ENCODE measurements around the gene ATP11A. TPM values are rescaled to one million over a fixed set of nuclear protein-coding genes. Genes with fewer than 3 reads are reported as not detected.

Gene ATP11A
- total RNA-seq, 4 donors from 2014 or later: 32.1 to 83.6 (median 46.2) TPM

DNA sequence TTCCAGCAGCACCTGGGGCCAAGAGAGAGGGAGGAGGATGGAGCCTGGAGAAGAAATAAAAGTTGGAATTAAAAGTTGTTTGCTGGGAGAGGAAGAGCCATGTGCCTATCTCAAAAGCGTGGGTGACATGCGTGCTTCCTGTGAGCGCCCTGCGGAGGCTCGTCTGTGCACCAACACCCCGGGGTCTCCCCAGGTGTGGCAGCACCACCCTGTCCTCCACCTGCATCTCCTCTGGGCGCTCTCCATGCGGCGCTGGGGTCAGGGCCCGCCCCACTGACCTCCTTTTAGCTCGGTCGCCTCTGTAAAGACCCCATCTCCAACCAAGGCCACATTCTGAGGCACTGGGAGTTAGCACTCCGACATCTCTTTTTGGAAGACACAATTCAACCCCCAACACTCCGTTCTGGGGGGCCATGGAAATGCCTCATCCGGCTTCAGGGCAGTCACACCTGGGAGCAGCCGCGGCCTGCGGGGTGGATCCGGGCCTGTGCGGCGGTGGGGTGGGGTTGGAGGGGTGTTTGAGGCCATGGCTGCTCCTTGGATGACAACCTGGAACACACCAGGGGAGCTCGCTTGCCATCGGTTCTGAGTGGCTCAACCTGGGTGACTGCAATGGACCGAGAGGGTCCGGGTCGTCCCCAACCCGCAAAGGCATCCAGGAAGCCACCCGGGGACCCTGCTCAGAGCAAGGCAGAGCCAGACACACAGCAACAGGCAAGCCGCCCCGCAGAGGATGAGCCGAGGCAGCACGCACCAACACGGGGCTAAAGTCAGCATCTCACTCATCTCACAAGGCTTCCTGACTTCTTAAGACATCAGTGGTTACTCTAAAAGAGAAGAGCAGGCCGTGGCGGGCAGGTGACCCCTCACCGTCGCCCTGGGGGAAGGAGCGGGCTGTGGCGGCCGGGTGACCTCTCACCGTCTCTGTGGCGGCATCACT lies 199.8 kb downstream of the ATP11A start:
- H3K27ac ChIP-seq: no peak overlapping the region
- no peaks in the 10 kb centered on the region for H3K36me3 ChIP-seq
- TF ChIP-seq, protein P1, sequence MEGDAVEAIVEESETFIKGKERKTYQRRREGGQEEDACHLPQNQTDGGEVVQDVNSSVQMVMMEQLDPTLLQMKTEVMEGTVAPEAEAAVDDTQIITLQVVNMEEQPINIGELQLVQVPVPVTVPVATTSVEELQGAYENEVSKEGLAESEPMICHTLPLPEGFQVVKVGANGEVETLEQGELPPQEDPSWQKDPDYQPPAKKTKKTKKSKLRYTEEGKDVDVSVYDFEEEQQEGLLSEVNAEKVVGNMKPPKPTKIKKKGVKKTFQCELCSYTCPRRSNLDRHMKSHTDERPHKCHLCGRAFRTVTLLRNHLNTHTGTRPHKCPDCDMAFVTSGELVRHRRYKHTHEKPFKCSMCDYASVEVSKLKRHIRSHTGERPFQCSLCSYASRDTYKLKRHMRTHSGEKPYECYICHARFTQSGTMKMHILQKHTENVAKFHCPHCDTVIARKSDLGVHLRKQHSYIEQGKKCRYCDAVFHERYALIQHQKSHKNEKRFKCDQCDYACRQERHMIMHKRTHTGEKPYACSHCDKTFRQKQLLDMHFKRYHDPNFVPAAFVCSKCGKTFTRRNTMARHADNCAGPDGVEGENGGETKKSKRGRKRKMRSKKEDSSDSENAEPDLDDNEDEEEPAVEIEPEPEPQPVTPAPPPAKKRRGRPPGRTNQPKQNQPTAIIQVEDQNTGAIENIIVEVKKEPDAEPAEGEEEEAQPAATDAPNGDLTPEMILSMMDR (IDR thresholded peaks at IDR 0.05): no peak
- no peak for TF ChIP-seq POLR2A (IDR thresholded peaks at IDR 0.05)
- H3K4me3 ChIP-seq (replicated peaks in 1 of 3): no peak overlapping the region
- H3K9me3 ChIP-seq: no peaks in the 10 kb centered on the region
- no peak for DNase-seq
- WGBS, 2 donors: 86 to 89% methylated on average over 32 to 41 of the region's 42 CpGs
- intact Hi-C loops (cut with DNase I): no loop called here
- peaks cover 14 to 30% of the 10 kb centered on the region in 2 donors for H3K4me1 ChIP-seq
- no peaks in the 10 kb centered on the region for H3K27me3 ChIP-seq

DNA sequence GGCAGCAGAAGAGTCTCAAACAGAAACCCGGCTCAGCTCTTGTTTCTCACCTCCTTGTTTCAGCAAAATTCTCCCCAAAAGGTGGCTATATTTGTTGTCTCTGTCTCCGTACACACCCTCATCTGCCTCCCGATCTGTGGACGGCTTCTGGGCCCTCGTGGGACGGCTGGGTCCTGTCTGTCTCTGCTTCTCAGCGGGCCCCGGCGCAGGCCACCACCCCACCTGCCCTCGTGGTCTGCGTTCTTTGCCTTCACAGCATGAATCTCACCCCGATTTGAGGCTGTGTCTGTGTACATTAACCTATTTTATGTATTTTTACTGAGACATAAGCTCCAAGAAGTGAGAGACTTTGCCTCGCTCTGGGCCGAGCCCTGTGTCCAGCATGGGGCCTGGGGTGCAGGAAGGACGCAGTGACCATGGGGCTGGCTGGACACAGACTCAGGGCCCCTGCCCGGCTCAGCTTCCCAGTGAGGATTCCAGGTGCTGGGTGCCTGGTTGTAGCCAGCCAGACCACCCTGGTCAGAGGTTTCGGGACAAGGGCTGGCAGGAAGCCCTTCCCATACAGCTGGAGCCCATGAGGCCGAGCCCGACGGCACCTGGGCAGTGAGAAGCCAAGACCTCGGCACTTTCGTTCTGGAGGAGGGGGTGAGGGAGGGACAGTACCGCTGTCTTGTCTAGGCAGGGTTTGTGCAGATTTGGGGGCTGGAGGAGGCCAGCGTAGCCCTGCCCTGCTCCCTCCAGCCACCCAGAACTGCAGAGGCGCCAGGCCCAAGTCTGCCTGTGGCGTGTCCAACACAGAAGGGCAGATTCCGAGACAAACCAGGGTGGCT lies 200.7 kb downstream of the ATP11A start:
- peaks cover 21 to 37% of the 10 kb centered on the region in 2 donors for H3K4me1 ChIP-seq
- no peaks in the 10 kb centered on the region for H3K36me3 ChIP-seq
- intact Hi-C loops (cut with DNase I): no loop called here
- no peak overlapping the region for H3K27ac ChIP-seq
- no peak for DNase-seq
- H3K27me3 ChIP-seq: no peaks in the 10 kb centered on the region
- whole genome bisulfite sequencing, 2 donors: 93% methylated on average over 20 to 21 of the region's 27 CpGs
- no peaks in the 10 kb centered on the region for H3K9me3 ChIP-seq
- no peak for TF ChIP-seq POLR2A (IDR thresholded peaks at IDR 0.05)
- no peak overlapping the region for H3K4me3 ChIP-seq (replicated peaks in 1 of 3)

DNA sequence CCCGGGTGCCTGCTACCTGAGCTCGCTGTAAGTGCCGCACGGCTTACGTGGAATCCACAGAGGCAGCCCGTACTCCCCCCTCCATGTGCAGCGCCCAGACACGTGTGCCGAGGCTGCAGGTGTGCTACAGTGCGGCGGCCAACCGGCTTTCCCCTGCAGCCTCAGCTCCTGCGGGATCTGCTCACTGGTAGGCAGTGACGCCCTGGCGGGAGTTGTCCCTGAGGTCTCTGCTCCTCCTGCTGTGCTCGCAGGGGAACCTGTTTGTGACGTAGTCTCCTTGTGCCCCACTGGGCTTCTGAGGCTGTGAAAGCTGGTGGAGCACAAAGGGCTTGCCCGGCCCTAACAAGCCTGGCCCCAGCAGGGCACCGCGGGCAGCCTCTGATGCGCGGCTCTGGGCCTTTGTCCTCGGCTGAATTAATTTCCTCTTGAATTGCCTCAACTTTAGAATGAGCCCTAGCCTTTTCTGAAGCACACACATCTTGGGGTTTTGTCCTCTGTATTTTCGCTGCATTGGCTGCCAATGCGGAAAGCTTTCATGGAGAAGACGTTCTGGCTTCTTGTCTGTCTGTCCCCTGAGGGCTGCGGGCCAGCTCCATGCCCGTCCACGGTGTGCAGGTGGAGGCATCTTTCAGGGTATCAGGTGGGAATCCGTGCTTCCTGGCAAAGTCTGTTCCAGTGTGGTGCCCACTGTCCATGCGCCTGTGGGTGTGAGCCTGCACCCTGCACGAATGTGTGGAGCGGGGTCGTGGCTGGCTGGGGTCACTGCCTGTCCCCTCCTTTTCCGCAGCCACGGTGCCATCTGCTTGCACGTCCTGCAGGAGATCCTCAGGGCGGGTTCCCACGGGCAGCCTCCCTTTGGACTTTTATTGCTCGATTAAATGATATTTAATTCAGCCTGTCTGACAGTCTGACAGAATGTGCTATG lies 201.9 kb downstream of the ATP11A start:
- H3K27ac ChIP-seq: no peak overlapping the region
- DNase-seq: no peak
- H3K4me1 ChIP-seq: peaks cover 20 to 30% of the 10 kb centered on the region in 2 donors
- H3K36me3 ChIP-seq: no peaks in the 10 kb centered on the region
- TF ChIP-seq, protein P1 (IDR thresholded peaks at IDR 0.05): no peak
- no peak for TF ChIP-seq POLR2A (IDR thresholded peaks at IDR 0.05)
- intact Hi-C loops (cut with DNase I): no loop called here
- no peak overlapping the region for H3K4me3 ChIP-seq (replicated peaks in 1 of 3)
- no peaks in the 10 kb centered on the region for H3K9me3 ChIP-seq
- 66 to 80% methylated on average over 23 to 40 of the region's 40 CpGs for WGBS, 2 donors
- no peaks in the 10 kb centered on the region for H3K27me3 ChIP-seq

DNA sequence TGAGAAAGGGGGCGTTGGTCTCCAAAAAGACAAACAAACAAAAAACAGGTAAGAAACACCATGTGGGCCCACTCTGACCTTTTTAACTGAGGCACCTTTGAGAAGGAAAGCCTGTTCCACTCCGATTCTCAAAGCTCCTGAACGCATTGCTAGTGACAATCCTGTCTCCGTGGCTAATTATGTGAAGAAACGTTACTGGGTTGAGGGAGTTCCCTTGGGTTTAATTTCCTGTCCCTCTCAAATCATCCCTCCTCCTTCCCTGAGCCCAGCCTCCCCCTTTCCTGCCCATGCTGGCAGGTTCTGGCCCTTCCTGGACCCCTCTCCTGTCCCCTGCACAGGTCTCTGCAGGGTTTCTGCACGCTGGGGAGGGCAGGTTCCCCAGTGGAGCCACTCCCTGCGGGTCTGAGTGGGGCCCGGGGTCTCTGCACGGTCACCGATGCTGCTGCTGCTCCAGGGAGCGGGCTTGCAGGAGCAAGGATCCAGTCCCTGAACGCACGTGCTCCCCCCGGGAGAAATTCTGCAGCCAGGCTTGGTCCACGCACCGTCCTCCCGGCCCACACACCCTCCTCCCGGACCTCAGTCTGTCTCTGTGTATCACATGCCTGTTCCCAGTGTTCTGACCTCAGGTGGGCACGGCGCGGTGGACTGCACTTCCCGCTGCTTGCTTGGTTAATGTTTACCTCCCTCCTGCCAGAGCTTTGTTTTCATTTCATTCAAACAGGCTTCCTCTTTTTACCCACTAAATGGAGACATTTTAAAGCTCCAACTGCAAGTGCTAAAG lies 202.8 kb downstream of the ATP11A start:
- H3K27me3 ChIP-seq: no peaks in the 10 kb centered on the region
- DNase-seq: no peak
- 52 to 55% methylated on average over 20 to 22 of the region's 22 CpGs for WGBS, 2 donors
- H3K36me3 ChIP-seq: no peaks in the 10 kb centered on the region
- no peak for TF ChIP-seq POLR2A (IDR thresholded peaks at IDR 0.05)
- TF ChIP-seq, protein P1 (IDR thresholded peaks at IDR 0.05): no peak
- no peak overlapping the region for H3K4me3 ChIP-seq (replicated peaks in 1 of 3)
- no peaks in the 10 kb centered on the region for H3K9me3 ChIP-seq
- intact Hi-C loops (cut with DNase I): no loop called here
- peaks cover 20 to 30% of the 10 kb centered on the region in 2 donors for H3K4me1 ChIP-seq
- peak overlapping the region; percentile 69 to 94 (median 84) for H3K27ac ChIP-seq

All from thyroid gland (tissue), 4 donors.